ENCODE measurements around the gene TRIM72.

DNA sequence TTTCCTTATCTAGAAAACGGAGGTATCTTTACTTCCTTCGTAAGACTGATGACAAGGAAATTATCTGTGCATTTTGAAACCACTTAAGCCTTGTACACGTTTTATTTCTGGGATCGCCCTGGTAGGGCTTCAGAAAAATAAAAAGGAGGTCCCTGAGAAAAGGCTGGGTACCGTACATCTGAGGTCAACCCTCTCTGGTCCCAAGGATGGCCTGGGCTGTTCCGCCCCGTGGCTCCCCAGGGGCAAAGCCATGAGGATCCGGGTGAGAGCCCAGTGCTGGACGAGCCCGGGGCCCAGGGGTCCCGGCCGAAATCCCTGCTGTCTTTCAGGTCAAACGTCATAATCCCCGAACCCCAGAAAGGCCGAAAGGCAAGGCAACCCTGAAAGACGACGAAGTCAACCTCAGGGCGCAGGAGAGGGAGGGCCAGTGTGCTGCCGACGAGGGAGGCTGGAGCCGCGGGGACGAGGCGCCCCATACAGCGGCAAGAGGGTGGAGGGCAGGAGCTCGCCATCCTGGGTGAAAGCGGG is 34.6 kb upstream of the TRIM72 start:
- TF ChIP-seq, protein P1, sequence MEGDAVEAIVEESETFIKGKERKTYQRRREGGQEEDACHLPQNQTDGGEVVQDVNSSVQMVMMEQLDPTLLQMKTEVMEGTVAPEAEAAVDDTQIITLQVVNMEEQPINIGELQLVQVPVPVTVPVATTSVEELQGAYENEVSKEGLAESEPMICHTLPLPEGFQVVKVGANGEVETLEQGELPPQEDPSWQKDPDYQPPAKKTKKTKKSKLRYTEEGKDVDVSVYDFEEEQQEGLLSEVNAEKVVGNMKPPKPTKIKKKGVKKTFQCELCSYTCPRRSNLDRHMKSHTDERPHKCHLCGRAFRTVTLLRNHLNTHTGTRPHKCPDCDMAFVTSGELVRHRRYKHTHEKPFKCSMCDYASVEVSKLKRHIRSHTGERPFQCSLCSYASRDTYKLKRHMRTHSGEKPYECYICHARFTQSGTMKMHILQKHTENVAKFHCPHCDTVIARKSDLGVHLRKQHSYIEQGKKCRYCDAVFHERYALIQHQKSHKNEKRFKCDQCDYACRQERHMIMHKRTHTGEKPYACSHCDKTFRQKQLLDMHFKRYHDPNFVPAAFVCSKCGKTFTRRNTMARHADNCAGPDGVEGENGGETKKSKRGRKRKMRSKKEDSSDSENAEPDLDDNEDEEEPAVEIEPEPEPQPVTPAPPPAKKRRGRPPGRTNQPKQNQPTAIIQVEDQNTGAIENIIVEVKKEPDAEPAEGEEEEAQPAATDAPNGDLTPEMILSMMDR (IDR thresholded peaks at IDR 0.05; ENCODE audit: low read depth, low read length), result no peak
- no peak for TF ChIP-seq EZH2phosphoT487 (IDR thresholded peaks at IDR 0.05; ENCODE audit: low read depth)
